HG02943 (cell line): ENCODE measurements around the gene MACF1.

Experiments used
- ATAC-seq: cut with Tn5 transposase; IDR thresholded peaks from one replicate; pipeline ENCODE4 v1.9.1; 2021; ENCODE audit warnings: mild to moderate bottlenecking, low read depth, moderate library complexity; ENCODE audit not compliant: unreplicated experiment

The MACF1 gene

DNA sequence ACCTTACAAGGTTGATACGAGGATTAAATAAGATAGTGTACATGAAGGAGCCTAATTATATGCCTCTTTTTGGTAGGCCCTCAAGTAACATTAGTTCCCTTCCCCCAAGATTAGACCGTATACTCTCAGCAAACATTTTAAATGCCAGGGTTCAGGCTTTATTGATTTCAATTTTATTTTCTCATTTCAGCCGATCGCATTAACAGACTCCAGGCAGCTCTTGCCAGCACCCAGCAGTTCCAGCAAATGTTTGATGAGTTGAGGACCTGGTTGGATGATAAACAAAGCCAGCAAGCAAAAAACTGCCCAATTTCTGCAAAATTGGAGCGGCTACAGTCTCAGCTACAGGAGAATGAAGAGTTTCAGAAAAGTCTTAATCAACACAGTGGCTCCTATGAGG, 182.5 kb downstream of the MACF1 start:
- no peak for ATAC-seq

DNA sequence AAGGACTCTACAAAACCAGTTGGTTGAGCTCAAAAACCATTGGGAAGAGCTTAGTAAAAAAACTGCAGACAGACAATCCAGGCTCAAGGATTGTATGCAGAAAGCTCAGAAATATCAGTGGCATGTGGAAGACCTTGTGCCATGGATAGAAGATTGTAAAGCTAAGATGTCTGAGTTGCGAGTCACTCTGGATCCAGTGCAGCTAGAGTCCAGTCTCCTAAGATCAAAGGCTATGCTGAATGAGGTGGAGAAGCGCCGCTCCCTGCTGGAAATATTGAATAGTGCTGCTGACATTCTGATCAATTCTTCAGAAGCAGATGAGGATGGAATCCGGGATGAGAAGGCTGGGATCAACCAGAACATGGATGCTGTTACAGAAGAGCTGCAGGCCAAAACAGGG, 183.0 kb downstream of the MACF1 start:
- ATAC-seq, result no peak

DNA sequence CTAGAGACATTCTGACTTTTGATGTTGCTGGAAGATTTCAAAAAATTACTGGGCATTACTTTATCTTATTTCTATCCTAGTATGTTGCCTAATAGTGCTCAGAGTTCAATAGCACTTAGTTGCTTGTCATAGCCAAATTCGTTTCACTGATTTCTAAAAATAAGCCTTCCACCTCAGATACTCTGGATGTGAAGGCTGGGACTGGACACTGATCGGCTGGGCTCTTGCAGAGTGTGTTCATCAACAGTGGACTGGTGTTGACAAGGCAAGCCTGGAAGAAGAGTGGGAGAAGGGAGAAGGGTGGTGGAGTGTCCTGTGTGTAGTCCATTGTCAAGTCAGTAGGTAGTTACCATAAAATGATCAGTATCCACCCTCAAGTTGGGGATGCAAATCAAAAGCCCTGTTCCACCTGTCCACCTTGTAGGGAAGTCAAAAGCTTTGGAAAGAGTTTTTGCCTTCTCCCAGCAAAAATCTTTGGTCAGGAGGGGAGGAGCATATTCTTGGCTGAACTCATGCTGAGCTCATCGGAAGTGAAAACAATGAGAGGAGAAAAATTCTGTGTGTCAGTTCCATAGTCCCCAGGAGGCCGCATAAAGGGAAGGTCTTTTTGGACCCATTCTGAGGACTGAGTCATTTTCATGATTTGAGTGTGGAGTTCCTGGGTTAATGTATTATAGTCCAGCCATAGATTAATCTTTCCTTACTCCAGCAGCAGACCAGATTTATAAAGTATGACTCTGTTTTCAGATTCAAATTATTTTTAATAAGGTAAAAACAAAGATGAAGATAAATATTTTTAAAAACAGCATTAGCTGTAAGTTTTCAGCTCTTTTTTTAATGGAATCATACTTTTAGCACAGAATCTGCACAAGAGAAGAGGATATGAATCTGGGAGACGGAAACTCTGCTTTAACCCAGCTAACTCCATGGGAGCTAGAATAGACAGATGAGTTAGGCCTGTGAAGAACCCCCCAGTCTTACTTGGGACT, 187.5 kb downstream of the MACF1 start:
- no peak for ATAC-seq

DNA sequence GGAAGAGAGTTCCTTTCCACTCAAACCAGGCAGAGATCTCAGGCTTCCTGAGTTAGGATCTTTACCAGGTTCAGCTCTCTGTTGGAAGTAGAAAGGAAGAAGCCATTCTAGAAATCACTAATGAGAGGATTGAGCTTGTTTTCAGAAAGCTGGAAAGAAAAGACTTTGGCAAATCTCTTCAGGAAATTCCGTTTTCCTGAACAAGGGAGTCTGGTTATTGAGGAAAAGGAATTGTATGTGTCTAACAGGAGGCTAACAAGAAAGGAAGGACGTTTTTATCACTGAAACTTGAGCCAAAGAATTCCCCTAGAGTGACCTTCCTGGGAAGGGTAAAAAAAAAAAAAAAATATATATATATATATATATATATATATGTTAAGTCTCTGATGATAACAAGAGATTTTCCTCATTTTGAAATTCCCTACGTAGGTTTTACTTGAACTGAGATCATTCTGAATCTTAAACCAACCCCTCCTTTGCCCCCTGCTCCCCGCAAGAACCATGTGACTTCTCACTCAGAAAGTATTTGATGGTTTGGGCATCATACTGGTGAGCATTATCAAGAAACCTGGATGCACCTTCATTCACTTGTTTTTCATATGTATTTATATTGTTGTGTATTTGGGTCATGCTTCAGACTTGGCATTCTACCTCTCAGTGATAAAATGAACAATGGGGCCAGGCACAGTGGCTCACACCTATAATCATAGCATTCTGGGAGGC, 188.5 kb downstream of the MACF1 start:
- no peak for ATAC-seq

DNA sequence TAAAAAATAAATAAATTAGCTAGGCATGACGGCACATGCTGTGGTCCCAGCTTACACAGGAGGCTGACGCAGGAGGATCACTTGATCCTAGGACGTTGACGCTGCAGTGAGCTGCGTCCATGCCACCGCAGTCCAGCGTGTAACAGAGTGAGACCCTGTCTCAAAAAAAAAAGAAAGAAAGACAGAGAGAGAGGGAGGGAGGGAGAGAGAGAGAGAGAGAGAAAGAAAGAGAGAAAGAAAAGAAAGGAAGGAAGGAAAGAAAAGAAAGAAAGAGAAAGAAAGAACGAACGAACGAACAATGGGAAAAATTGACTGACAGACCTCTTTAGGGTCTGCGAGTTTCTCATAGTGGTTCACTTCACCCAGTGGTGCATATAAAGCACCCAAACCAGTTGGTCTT, 189.2 kb downstream of the MACF1 start:
- no peak for ATAC-seq

DNA sequence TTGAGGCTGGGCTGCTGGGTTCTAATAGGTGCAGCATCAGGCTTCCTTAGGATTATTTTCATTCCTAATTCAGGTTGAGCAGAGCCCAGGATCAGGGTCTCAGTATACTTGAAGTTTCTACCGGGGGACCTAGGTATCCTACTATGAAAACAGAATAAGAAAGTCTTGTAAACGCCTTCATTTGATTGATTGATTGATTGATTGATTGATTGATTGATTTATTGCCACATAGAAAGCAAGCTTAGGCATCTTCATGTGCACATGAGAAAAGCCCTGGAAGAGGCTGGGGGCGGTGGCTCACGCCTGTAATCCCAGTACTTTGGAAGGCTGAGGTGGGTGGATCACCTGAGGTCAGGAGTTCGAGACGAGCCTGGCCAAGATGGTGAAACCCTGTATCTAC, 189.6 kb downstream of the MACF1 start:
- ATAC-seq, result no peak

DNA sequence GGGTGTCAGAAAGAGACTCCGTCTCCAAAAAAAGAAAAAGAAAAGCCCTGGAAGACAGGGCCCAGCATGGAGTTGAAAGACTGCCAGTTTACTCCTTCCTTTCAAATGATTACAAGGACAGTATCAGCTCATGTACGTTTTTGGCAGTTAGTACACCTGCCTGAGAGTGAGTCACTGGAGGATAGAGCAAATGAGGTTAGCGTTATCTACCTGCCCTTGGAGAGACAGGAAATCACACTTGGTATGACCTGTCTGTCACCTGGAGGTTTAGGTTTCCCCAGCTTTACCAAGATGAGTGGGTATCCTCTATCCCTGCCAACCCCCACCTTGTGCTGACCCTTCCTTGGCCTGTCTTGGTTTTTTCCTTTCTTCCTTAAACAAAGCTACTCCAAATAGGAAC, 190.1 kb downstream of the MACF1 start:
- ATAC-seq, result no peak

DNA sequence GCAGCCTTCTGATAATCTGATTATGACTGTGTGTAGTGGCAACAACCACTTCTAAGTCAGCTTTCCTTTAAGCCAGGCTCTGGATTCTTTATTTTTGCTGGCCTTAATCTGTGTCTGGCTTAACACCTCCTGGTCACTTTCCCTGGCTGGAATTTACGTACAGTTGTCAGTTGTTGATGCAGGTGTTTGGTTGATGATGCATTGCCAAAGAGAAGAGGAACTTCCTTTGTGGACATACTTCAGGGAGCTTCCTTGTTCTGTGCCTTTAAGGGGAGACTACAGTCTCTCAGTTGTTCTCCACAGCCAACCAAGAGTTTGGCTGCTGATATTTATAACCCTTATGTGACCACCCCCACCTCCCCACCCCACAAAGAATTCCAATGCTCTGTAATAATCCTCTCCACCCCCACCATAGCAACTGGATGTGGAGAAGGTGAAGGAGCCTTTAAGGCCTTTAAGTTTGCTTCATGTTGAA, 190.9 kb downstream of the MACF1 start:
- ATAC-seq, result no peak

DNA sequence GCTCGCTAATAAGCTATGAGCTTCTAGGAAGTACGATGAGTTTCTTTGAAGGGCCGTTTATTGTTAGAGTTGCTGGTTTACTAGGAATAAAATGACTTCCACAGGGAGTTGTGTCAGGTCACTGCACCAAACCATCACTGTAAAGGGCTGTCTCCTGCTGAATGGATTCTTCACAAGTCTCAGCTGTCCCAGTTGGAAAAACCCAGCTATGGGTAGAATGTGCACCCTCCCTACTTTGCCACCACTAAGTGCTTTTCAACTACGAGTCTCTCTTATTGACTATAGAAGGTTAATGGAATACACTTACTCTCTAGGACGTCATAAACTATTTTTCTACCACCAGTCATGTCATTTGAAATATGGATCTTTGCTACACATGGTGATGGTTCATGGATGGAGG, 192.2 kb downstream of the MACF1 start:
- no peak for ATAC-seq

DNA sequence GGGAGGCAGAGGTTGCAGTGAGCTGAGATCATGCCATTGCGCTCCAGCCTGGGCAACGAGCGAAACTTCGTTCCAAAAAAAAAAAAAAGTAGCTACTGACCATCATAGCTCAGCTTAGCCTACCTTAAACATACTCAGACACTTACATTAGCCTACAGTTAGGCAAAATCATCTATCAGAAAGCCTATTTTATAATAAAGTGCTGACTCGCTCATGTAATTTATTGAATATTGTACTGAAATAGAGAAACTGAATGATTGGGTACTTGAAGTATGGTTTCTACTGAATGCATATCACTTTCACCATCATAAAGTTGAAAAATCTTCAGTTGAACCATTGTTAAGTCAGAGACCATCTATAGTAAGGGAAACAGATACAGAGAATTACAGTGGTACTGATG, 193.0 kb downstream of the MACF1 start:
- no peak for ATAC-seq

DNA sequence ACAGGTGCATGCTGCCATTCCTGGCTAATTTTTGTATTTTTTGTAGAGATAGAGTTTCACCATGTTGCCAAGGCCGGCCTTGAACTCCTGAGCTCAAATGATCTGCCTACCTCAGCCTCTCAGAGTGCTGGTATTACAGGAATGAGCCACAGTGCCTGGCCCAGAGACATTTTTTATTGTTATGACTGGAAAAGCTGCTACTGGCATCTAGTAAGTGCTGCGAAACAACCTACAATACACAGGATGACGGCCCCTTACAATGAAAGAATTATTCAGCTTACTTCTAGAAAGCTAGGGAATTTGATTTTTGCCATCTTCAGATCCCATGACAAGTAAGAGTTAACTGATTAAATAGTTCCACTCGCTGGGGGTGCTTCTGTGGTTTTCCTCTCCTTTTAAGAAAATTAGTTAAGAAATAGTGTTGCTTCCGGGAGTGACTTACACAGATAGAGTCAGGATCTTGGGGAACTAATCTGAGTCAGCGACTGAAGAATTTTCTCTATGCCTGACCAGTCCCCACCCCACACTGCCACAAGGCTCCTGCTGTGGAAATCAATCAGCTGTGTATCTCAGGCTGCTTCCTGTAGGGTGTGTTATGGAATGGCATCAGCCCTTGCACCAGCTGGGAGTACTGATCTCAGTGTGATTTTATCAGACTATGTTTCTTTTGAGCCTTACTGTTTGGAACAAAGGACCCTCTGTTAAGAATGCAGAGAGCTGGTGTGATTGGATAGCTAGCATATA, 194.0 kb downstream of the MACF1 start:
- no peak for ATAC-seq

DNA sequence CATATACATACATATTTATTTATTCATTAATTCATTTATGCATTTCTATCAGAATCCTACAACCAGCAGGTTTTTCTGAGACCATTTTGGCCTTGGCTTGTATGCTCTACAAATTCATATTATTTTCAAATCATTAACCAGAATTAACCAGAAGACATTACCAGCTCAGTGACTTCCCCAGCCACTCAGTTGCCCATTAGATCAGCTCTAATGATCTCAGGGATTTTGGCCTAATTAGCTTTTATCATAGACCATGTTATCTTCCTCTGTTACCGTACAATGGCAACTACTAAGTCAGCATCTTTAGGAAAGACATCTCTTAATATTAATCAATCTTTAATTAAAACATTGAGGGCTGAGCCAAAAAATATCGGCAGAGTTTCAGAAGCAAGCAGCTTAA, 196.6 kb downstream of the MACF1 start:
- ATAC-seq, result no peak

DNA sequence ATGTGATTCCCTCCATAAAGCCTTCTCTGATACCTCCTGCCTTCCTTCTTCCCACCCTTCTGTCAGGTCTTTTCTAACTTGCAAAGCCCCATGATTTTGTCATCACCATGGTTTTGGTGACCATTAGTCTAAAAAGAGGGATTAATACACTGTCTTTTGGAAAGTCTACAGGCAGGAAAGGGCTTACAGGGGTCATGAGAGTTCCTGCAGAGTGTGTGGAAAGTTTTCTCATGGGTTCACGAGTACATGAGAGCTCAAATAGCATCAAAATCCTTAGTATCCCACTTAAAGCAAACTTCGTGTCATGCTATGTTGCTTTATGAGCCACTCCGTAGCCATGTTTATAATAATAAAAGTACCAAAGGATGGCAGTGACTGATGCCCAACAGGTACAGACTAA, 200.4 kb downstream of the MACF1 start:
- ATAC-seq, result no peak

DNA sequence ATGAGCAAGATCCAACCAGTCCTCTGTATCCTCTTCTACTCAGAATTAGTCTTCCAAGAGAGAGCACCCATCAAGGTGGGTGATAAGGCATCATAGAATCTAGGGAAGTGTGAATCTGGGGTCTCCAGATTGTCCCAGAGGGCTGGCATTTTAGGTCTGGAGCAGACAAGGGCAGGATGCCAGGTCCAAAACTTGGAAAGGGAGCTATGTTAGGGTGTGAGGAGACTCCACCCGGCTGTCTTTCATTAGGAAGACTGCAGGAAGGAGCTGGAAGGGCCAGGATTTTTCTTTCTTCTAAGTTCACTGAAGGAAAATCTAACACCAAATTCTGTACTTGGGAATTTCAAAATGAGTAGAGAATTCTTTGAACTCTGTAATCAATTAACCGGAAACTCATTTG, 200.9 kb downstream of the MACF1 start:
- no peak for ATAC-seq

DNA sequence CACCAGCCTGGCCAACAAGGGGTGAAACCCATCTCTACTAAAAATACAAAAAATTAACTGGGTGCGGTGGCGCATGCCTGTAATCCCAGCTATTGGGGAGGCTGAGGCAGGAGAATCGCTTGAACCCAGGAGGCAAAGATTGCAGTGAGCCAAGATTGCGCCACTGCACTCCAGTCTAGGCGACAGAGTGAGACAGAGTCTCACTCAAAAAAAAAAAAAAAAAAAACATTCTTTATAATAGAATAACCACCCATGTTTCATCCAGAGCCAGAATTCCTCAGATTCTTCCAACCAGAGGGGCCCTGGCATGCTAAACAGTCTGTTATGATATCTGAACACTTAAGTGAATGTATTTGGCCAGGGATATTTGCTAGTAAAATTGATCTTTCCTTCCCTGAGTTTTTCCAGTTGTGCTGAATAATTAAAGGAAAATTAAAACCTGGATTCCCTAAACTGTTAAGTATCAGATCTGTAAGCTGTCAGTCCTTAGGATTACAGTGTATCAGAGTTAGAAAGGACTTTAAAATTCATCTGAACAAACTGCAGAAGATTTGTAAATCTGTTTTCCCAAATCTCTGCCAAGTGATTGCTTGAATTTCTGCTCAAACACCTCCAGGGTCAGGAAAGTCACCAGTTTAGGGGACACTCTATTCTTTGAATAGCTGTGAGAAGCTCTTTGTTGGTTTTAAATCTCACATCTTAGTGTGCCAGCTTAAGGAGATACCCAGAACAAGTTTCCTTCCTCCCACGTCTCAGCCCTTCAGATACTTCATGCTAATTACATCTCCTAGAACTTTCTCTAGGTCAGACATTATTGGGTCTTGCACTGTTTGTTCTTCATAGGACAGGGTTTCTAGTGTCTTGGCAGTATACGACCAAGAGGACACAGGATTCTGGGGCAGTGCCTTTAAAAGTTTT, 202.3 kb downstream of the MACF1 start:
- no peak for ATAC-seq

DNA sequence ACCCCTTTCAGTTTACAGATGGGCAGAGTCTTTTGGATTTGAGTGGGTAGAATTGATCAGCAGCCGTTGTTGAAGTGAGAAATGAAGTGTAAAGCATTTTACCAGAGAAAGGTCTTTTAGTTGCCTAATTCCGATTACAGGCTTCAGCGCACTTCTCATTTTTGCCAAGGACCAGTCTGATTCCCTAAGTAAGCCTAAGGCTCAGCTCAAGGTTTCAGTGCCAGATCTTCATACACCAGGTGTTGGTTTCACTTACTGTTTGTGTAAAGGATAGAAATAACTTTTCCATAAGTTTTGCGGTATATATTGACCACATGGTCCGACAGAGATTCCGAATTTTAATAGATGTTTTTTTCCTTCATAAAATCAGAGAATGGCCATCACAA, 203.0 kb downstream of the MACF1 start:
- ATAC-seq, result no peak

DNA sequence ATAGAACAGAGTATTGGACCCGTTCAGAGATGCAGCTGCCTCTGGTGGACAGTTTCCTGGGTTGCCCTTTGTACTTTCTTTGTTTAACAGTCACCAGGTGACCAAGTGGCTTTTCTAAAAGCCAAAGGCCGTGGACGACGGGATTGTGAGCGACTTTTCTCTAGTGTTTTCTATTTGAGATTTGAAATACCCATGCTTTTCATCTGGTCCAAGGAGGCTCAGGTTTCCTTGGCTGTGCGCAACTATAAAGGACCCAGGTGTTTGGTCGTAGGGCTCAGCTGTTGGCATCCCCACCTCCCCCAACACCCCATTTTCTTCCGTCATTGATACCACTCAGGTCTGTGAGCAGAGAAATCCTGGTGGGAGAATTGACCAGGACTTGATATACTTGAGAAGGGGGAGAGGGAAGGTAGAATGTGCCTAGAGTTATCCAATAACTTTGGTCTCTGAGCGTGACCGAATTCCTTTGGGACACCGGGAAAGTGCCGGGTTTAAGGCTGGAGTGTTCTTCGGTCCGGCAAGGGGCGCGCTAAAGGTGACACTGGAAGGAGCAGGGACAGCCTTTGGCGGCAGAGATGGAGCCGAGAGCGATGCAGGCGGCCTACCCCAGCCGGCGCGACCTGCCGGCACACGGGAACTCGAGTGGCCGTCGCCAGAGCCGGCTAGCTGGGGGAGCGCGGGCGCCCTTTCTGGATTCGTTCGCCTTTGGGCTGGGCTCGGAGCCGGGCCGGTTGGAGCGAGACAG, 203.6 kb downstream of the MACF1 start:
- ATAC-seq, result no peak

DNA sequence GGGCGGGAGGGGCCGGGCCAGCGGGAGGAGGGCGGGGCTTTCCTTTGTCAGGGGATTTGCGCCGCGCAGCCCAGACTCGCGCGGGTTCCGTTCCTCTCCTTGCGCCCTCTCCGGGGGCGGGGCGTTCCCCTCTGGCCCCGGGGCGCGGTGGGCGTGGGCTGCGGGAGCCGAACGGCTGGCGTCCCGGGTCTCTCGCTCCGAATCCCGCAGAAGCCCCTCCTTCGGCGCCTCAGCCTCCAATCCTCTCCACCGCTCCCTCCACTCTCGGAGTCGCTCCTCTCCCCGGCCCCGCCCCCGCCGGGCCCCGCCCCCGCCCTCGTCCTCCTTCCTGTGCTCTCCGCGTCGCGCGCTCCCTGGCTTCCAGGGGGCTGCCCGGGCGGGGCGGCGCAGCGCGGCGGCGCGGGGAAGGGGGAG, 204.2 kb downstream of the MACF1 start:
- ATAC-seq, result peak; percentile 62
